ENCODE data around the gene NAT8L. TPM values are rescaled to one million over a fixed set of nuclear protein-coding genes. Genes with fewer than 3 reads are reported as not detected.

NAT8L gene
- 5.0 and 6.1 TPM in 2 replicates for total RNA-seq (2014; rRNA removed; shearing (Covaris generic))

GRCh38 chr4:2059046-2059725 is at the start of gene NAT8L:
NAT8L (plus strand) TSS chr4:2059327; CDS start chr4:2059512, 185 bp downstream.

Other genes starting within 250 kb of the NAT8L start
- gene LETM1, start 203.2 kb upstream of the NAT8L start, total RNA-seq (2014; rRNA removed; shearing (Covaris generic)), result 112 and 114 TPM in 2 replicates
- 74.6 and 84.9 TPM in 2 replicates for gene NSD2, start 187.9 kb upstream of the NAT8L start, total RNA-seq (2014; rRNA removed; shearing (Covaris generic))
- 38.4 and 38.8 TPM in 2 replicates for gene NELFA, start 50.4 kb upstream of the NAT8L start, total RNA-seq (2014; rRNA removed; shearing (Covaris generic))
- 6.3 and 7.8 TPM in 2 replicates for gene HAUS3, start 182.8 kb downstream of the NAT8L start, total RNA-seq (2014; rRNA removed; shearing (Covaris generic))
- not detected in 2 replicates for gene POLN, start 182.8 kb downstream of the NAT8L start, total RNA-seq (2014; rRNA removed; shearing (Covaris generic))
- 10.5 and 11.9 TPM in 2 replicates for gene MXD4, start 202.8 kb downstream of the NAT8L start, total RNA-seq (2014; rRNA removed; shearing (Covaris generic))

Measured in A375 (cell line).